ENCODE data around the gene CUBN.

GRCh38 chr10:17062009-17062408, 67.6 kb downstream of the CUBN start:
- TF ChIP-seq CTCF (conservative IDR thresholded peaks at IDR 0.05) (no peak), ZFX (IDR thresholded peaks at IDR 0.05) (no peak)
